K562 (cell line): ENCODE data around the gene DNAJB2. TPM values are rescaled to one million over a fixed set of nuclear protein-coding genes. Genes with fewer than 3 reads are reported as not detected.

Experiments
- ATAC-seq: fragments of 200-7000 bp; cut with Tn5 transposase; 3 replicates; pipeline ENCODE4 v1.9.1; 2020; ENCODE audit warnings: moderate library complexity
- BruUV-seq: library from RNA; stranded (reverse); fragments of 400-500 nt; replicated peaks from 2 replicates; lab custom pipeline; 2021; lab: Mats Ljungman, UMichigan
- CTCF ChIA-PET: fragments of 300-600 bp; formaldehyde crosslinking; extraction: SDS; loops from one replicate; lab custom pipeline; 2021; ENCODE audit warnings: low intra/inter-chr PET ratio; lab: Yijun Ruan, JAX
- POLR2A ChIA-PET: fragments of 300-600, 350-650 bp; sonication (Branson Sonifier 250); formaldehyde crosslinking; extraction: SDS; loops from one replicate; lab custom pipeline; 2021; ENCODE audit warnings: antibody characterized with exemption, inconsistent platforms; lab: Yijun Ruan, JAX
- DNase-seq, 4 experiments: peaks; one replicate each; pipeline versions ENCODE4 v3.0.0 to v3.0.0-alpha.2; 2011 to 2018; ENCODE audit warnings: low spot score in 3 of 4, mixed read lengths in 3 of 4; ENCODE audit errors: extremely low read depth in 1 of 4
- FAIRE-seq: peaks from 2 replicates; lab custom pipeline; 2011; peaks lifted over from hg19 to GRCh38; lab: Jason Lieb, UNC
- H2AFZ ChIP-seq: 2 replicates; pipeline ENCODE4 v1.6.0; 2011; ENCODE audit warnings: low read depth, low read length, control low read depth, inconsistent platforms
- H3K27ac ChIP-seq: fragments of 200-600 bp; 3 replicates; pipeline ENCODE4 v1.8.0; 2011; ENCODE audit warnings: low read depth, mild to moderate bottlenecking, control low read depth, inconsistent platforms, low read length, moderate library complexity, mixed read lengths; ENCODE audit errors: extremely low read depth
- H3K27me3 ChIP-seq, 2 experiments: fragments of 300-600 bp in 1 of 2; 2 replicates in 1 of 2; 3 replicates in 1 of 2; pipeline versions ENCODE4 v1.6.0 to v1.8.0; 2011; ENCODE audit warnings: inconsistent platforms in 2 of 2, low read length in 2 of 2, mild to moderate bottlenecking in 1 of 2, mixed read lengths in 1 of 2, moderate library complexity in 1 of 2; ENCODE audit not compliant: control insufficient read depth in 2 of 2, insufficient read depth in 2 of 2
- H3K36me3 ChIP-seq: fragments of 300-600 bp; 3 replicates; pipeline ENCODE4 v1.8.0; 2011; ENCODE audit warnings: mild to moderate bottlenecking, low read length, inconsistent platforms; ENCODE audit not compliant: control insufficient read depth, insufficient read depth
- H3K4me1 ChIP-seq, 2 experiments: fragments of 200-600 bp in 1 of 2; replicated peaks in 1 of 2; 2 replicates in 1 of 2; 3 replicates in 1 of 2; pipeline versions ENCODE4 v1.5.1 to v1.8.0; 2011; ENCODE audit warnings: inconsistent platforms in 2 of 2, low read length in 2 of 2, mild to moderate bottlenecking in 1 of 2, mixed read lengths in 1 of 2, moderate library complexity in 1 of 2; ENCODE audit not compliant: control insufficient read depth in 2 of 2, insufficient read depth in 2 of 2
- H3K4me2 ChIP-seq: 2 replicates; pipeline ENCODE4 v1.6.1; 2011; ENCODE audit warnings: low read length, control low read depth, inconsistent platforms, mixed read lengths; ENCODE audit not compliant: insufficient read depth
- H3K4me3 ChIP-seq: fragments of 200-600 bp; sonication (generic), shearing (Covaris generic); 2 replicates; pipeline ENCODE4 v1.5.1; 2016; ENCODE audit warnings: control low read depth, inconsistent platforms
- H3K79me2 ChIP-seq: fragments of 200-600 bp; 3 replicates; pipeline ENCODE4 v1.8.0; 2011; ENCODE audit warnings: low read length, inconsistent platforms; ENCODE audit not compliant: control insufficient read depth, insufficient read depth
- H3K9ac ChIP-seq, 2 experiments: 2 replicates each; pipeline versions ENCODE4 v1.6.0 to v1.6.1; 2011; ENCODE audit warnings: low read depth in 2 of 2, low read length in 2 of 2, control low read depth in 1 of 2, inconsistent platforms in 1 of 2, mild to moderate bottlenecking in 1 of 2, mixed read lengths in 1 of 2; ENCODE audit not compliant: insufficient read depth in 1 of 2
- H3K9me1 ChIP-seq: one replicate; pipeline ENCODE4 v1.6.0; 2011; ENCODE audit warnings: inconsistent platforms, mild to moderate bottlenecking, low read length, moderate library complexity; ENCODE audit not compliant: control insufficient read depth, insufficient read depth
- H3K9me3 ChIP-seq: replicated peaks from 2 replicates; pipeline ENCODE4 v1.5.1; 2011; ENCODE audit warnings: low read depth, low read length, inconsistent platforms; ENCODE audit not compliant: control insufficient read depth, insufficient read depth
- H4K20me1 ChIP-seq: replicated peaks from 2 replicates; pipeline ENCODE4 v1.6.1; 2011; ENCODE audit warnings: low read length, inconsistent platforms, mixed read lengths; ENCODE audit not compliant: control insufficient read depth, insufficient read depth
- CHCHD3 ChIP-seq: fragments of 250-450 bp; sonication (Bioruptor Pico); IDR thresholded peaks from 2 replicates; pipeline ENCODE4 v2.1.2; 2022; ENCODE audit warnings: mild to moderate bottlenecking
- GATAD2A ChIP-seq: fragments of 450-650 bp; IDR thresholded peaks from 2 replicates; pipeline ENCODE4 v1.6.1; 2017
- GTF2F1 ChIP-seq: IDR thresholded peaks from 2 replicates; pipeline ENCODE4 v1.6.1; 2011; ENCODE audit warnings: low read depth, low read length, improper control_type of control experiment
- MTF1 ChIP-seq: fragments of 250-450 bp; sonication (Bioruptor Pico); IDR thresholded peaks from 2 replicates; pipeline ENCODE4 v1.9.0; 2021; ENCODE audit warnings: moderate library complexity, mild to moderate bottlenecking, inconsistent platforms, borderline replicate concordance
- NELFE ChIP-seq: IDR thresholded peaks from 2 replicates; pipeline ENCODE4 v1.6.1; 2011; ENCODE audit warnings: mild to moderate bottlenecking; ENCODE audit not compliant: insufficient read depth, insufficient read length
- NR2C1 ChIP-seq, 2 experiments: fragments of 450-650 bp; IDR thresholded peaks; 2 replicates each; pipeline ENCODE4 v1.6.1; 2017; ENCODE audit warnings: mild to moderate bottlenecking in 2 of 2, antibody characterized with exemption in 1 of 2, inconsistent platforms in 1 of 2, missing compliant biosample characterization in 1 of 2, missing genetic modification characterization in 1 of 2
- THRB ChIP-seq: fragments of 450-650 bp; formaldehyde crosslinking; conservative IDR thresholded peaks from 2 replicates; pipeline ENCODE4 v1.4.0; 2022; ENCODE audit warnings: mild to moderate bottlenecking, missing genetic modification characterization
- TOE1 ChIP-seq, 2 experiments: fragments of 450-650 bp in 1 of 2; sonication (generic) in 1 of 2; formaldehyde crosslinking in 1 of 2; IDR thresholded peaks; 2 replicates each; pipeline versions ENCODE4 v1.7.1 to v1.8.0; 2016 to 2022; ENCODE audit warnings: borderline replicate concordance in 2 of 2, mild to moderate bottlenecking in 2 of 2, antibody characterized with exemption in 1 of 2, inconsistent platforms in 1 of 2, low read depth in 1 of 2, missing genetic modification reagents in 1 of 2, moderate library complexity in 1 of 2
- ZBTB5 ChIP-seq: fragments of 450-650 bp; IDR thresholded peaks from 2 replicates; pipeline ENCODE4 v1.6.1; 2017; ENCODE audit warnings: antibody characterized with exemption
- ZNF586 ChIP-seq: fragments of 450-650 bp; formaldehyde crosslinking; conservative IDR thresholded peaks from 2 replicates; pipeline ENCODE4 v1.4.0; 2020; ENCODE audit warnings: mild to moderate bottlenecking, moderate library complexity
- ZNF740 ChIP-seq, 3 experiments: fragments of 200-800 bp in 1 of 3; sonication (Bioruptor generic) in 1 of 3; sonication (generic) in 1 of 3; formaldehyde crosslinking in 1 of 3; IDR thresholded peaks; 2 replicates each; pipeline versions ENCODE4 v1.6.1 to v1.8.0; 2016 to 2022; ENCODE audit warnings: mild to moderate bottlenecking in 2 of 3, missing compliant biosample characterization in 2 of 3, missing genetic modification characterization in 2 of 3, missing genetic modification reagents in 1 of 3
- WGBS: fragments of 100-300 bp; shearing (Covaris generic); methylation state at CpG from one replicate; pipeline ENCODE4 v1.1.6; 2016; ENCODE audit warnings: low coverage, mixed read lengths; ENCODE audit not compliant: insufficient coverage; ENCODE audit errors: missing lambda C conversion rate; 5-methylcytosine and 5-hydroxymethylcytosine counted together
- in situ Hi-C: fragments of 300-500 bp; cut with MboI; formaldehyde crosslinking; loops from 4 replicates; pipeline ENCODE4 v1.15.0; 2018; ENCODE audit warnings: inconsistent platforms, mixed read lengths
- intact Hi-C: fragments of 100-400 bp; cut with micrococcal nuclease; formaldehyde crosslinking; loops from 2 replicates; pipeline ENCODE4 v1.14.2; 2022
- polyA plus RNA-seq, 8 experiments: library from polyadenylated mRNA; depleted of rRNA in 4 of 8; stranded (reverse) in 5 of 8; unstranded in 3 of 8; fragments of >200 nt; fragmentation: Nextera tagmentation in 2 of 8; fragmentation: Illumina TruSeq in 1 of 8; extraction: Ambion mirVana in 2 of 8; extraction: Trizol in 1 of 8; gene quantifications; 2 replicates each; pipeline versions ENCODE4 v1.2.1 to v1.2.3, GENCODE V29; 2011 to 2014; ENCODE audit warnings: inconsistent platforms in 1 of 8, missing spikeins in 1 of 8
- total RNA-seq, 7 experiments: library from RNA; depleted of rRNA in 6 of 7; stranded (reverse); fragments of >200 nt in 6 of 7; fragmentation: Illumina TruSeq in 2 of 7; extraction: Trizol in 2 of 7; gene quantifications; 2 replicates each; pipeline versions ENCODE4 v1.2.1 to v1.2.3, GENCODE V29; 2011 to 2021; ENCODE audit warnings: low replicate concordance in 1 of 7

The DNAJB2 gene
- total and polyA plus RNA-seq, 9 of the 15 experiments (the other 6 are each of a cell fraction or from before 2014, with no cell fraction given) = 0.08 to 3.0 (median 2.2) TPM; not detected in 1

- Histone ChIP-seq H3K79me2 (no peaks in the 10 kb centered on the region), H3K36me3 (no peaks in the 10 kb centered on the region), H3K4me3 (no peak overlapping the region), H3K27ac (peak overlapping the region; percentile 76; the same call in 1 of the 3 replicates), H3K9me1 (no peaks in the 10 kb centered on the region), H3K4me2 (peak overlapping the region; percentile 76), H2AFZ (peak overlapping the region; percentile 94; the same call in 1 of the 2 replicates), H3K9ac (peak overlapping the region; percentile 74 to 91), H3K9me3 (no peaks in the 10 kb centered on the region), H3K4me1 (peaks cover 23 to 58% of the 10 kb centered on the region in 2 experiments; a peak in 4 of 5 replicates), H3K27me3 (no peaks in the 10 kb centered on the region), H4K20me1 (no peaks in the 10 kb centered on the region)
- no peak for FAIRE-seq
- no peak for TF ChIP-seq GATAD2A
- TF ChIP-seq TOE1 (IDR thresholded peaks at IDR 0.05; ENCODE audit: borderline replicate concordance) = no peak
- TF ChIP-seq TOE1 (CRISPR knock-in tag; IDR thresholded peaks at IDR 0.05; ENCODE audit: borderline replicate concordance, low read depth) = no peak
- no peak for TF ChIP-seq CHCHD3
- TF ChIP-seq ZBTB5 = no peak
- no peak for TF ChIP-seq NR2C1 (IDR thresholded peaks at IDR 0.05)
- no peak for TF ChIP-seq NR2C1 (tag; IDR thresholded peaks at IDR 0.05)
- TF ChIP-seq ZNF740 (CRISPR knock-in tag; IDR thresholded peaks at IDR 0.05) = no peak
- no peak for TF ChIP-seq ZNF740 (tag; IDR thresholded peaks at IDR 0.05)
- no peak for TF ChIP-seq GTF2F1
- no peak for TF ChIP-seq THRB (CRISPR knock-in tag)
- TF ChIP-seq ZNF586 (CRISPR knock-in tag) = no peak
- TF ChIP-seq MTF1 = no peak
- no peak for TF ChIP-seq NELFE
- ATAC-seq = no peak
- ChIA-PET POLR2A (interaction anchor here (0.7 to 1.9 kb wide), 2 partner anchors 13 to 15 kb away, joined by 3 to 6 read pairs; partner anchors contain the start of gene DNAJB2), CTCF (interaction anchor here (1.3 to 4.2 kb wide), 2 partner anchors 15 to 133 kb away, joined by 5 to 28 read pairs; partner anchors contain the start of genes DNAJB2 and NHEJ1)
- in situ Hi-C loops (loop anchor here (5.0 kb wide), 1 partner anchor 121 kb away; the partner anchor contains the start of gene SLC23A3), intact Hi-C loops (loop anchor here (1.0 kb wide), 1 partner anchor 14 kb away; the partner anchor contains the start of gene DNAJB2)
- 73% methylated on average over 3 of the region's 5 CpGs for WGBS
- no TSS peak for BruUV-seq
- no peak for DNase-seq
Measured at GRCh38 chr2:219293736-219294231, 14.6 kb downstream of the DNAJB2 start.
